SK-N-MC (cell line): ENCODE measurements around the gene POLR3K.

Experiments
- EZH2 ChIP-seq: fragments of 200-600 bp; sonication (generic); IDR thresholded peaks from one replicate; pipeline ENCODE4 v1.6.1; 2017; ENCODE audit warnings: antibody characterized with exemption
- FOXP2 ChIP-seq: optimal IDR thresholded peaks from 2 replicates; pipeline ENCODE3; 2011; ENCODE audit warnings: mild to moderate bottlenecking, moderate library complexity; ENCODE audit not compliant: insufficient read depth; ENCODE audit errors: extremely low read length, control extremely low read depth
- POLR2AphosphoS5 ChIP-seq: IDR thresholded peaks from 2 replicates; pipeline ENCODE4 v1.6.1; 2012; ENCODE audit warnings: mild to moderate bottlenecking, low read depth, low read length, borderline replicate concordance

DNA sequence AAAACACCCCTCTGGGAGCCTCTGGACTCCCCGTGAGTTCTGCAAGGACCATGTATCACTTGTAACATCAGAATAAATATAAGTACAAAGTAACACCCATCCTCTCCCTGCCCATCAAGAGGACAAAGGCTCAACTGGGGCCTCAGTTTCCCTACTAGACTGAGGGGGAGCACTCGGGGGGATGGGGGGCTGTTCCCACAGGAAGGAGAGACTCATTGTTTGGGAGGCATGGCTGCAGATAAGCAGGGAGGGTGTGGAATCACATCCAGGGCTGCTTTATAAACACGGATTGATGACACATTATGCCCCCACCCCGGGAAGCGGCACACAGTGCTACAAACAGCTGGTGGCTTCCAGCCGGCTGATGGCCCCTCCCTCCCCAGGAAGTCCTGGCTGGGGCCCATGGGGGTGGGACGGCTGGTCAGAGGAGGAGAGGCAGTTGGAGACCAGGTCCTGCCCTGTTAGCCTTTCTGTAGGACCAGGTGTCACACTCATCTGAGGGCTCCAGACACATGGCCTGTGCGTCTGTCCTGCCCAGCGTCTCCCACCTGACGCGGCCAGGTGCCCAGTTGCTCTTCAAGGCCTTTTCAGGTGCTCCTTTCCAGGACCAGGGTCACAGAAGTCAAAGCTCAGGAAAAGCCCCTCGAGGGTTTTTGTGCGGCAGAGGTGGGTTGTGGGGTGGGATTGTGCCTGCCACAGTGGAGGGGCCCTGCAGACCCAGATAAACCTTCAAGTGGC, 23.3 kb upstream of the POLR3K start:
- TF ChIP-seq EZH2: no peak
- TF ChIP-seq POLR2AphosphoS5: no peak
- no peak for TF ChIP-seq FOXP2
